ENCODE measurements around the gene ZNHIT1. TPM values are rescaled to one million over a fixed set of nuclear protein-coding genes. Genes with fewer than 3 reads are reported as not detected.

Gene ZNHIT1
- total and polyA plus RNA-seq, 2 of the 8 experiments (the other 6 are each of a cell fraction or from before 2014, with no cell fraction given) = 38.2 to 61.7 TPM

- TF ChIP-seq EZH2 (IDR thresholded peaks at IDR 0.05; ENCODE audit: low read depth, low read length, severe bottlenecking) (no peak), ASH2L (IDR thresholded peaks at IDR 0.05; ENCODE audit: low read length) (no peak), SUZ12 (IDR thresholded peaks at IDR 0.05; ENCODE audit: low read length) (no peak), POLR2A (IDR thresholded peaks at IDR 0.05; ENCODE audit: control extremely low read depth in 1 of 2, low read depth in 2 of 2, low read length in 2 of 2) (no peak), GABPA (IDR thresholded peaks at IDR 0.05; ENCODE audit: borderline replicate concordance, insufficient read depth, low read length) (no peak)
These were observed 7.8 kb upstream of the ZNHIT1 start (continued) for GRCh38 chr7:101210143-101210542.
